Middle frontal gyrus (tissue), 1 donor: ENCODE measurements around the gene MAP3K7CL.

Source experiments
- DNase-seq: peaks from one replicate; pipeline ENCODE4 v3.0.0-alpha.2; 2015; ENCODE audit warnings: low spot score; ENCODE audit errors: extremely low spot score

MAP3K7CL gene, protein sequence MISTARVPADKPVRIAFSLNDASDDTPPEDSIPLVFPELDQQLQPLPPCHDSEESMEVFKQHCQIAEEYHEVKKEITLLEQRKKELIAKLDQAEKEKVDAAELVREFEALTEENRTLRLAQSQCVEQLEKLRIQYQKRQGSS

DNA sequence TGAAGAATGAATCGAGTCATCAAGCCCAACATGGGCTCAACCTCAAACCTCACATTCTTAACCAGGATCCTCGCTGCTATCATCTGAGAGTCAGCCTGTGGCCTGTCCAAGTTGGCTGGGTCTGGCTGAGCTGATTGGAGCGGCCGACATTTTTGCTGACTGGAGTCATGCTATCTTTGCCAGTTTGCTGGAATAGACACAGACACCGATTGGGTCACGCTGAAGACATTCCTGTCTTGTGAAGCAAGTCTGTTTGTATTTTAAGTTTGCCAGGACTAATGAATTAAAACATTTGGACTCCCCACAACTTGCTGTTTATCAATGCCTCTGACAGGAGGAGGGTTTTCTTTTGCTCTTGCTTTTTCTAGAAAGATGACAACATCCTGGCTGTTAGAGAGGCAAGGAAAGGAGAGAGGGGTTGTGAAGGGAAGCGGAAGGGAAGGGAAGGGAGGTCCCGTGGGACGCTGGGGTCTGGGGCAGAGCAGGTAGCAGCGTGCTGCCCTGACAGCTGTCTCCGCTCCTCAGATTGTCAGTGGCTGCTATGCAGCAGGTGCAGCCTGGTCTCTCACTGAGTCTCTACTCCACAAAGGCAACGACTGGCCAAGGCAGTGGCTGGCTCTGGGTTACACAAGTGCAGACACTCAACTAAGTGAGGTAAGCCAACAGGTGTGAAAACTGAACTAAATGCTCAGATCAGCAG, at the start of gene MAP3K7CL:
MAP3K7CL (plus strand) TSS at position 375 of the 700 bp plus-strand sequence. CDS start 2,701 bp downstream, outside the sequence.
- DNase-seq: no peak

- DNase-seq: no peak
Measured at GRCh38 chr21:29082046-29082815, 48.2 kb upstream of the MAP3K7CL start.

DNA sequence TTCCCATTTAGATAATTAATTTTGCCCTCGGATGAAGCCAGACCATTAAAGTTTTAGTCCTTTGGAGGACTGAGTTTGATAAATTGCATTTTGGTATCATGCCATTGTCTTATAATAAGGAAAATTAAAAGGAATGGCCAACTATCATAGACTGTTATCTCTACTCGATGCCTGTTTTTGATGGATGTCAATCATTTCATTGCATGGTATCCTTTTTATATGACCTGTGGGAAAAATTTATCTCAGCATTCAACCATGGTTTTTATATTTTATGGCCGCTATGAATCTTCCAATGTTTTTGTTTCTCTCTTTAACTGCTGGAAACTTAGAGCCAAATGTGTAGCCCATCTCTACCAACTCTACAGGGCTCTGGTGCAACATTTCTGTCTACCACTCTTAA, 47.1 kb upstream of the MAP3K7CL start:
- no peak for DNase-seq

DNA sequence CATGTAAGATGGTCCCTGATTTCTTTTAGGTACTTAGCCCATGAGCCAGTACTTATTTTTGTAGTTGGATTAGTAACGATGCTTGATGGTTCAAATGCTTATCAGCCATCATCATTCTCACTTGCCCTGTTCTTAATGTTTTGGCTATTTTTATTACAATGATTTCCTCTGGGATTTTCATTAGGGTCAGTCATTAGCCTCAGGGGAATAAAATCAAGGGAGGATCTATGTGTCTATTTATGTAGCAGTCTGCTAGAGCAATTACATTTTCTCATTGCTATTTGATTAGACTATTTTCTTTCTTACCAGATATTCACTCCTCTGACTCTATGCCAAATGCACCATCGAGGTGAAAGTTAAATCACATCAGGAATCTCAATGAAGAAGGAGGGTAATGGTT, 46.1 kb upstream of the MAP3K7CL start:
- no peak for DNase-seq

DNA sequence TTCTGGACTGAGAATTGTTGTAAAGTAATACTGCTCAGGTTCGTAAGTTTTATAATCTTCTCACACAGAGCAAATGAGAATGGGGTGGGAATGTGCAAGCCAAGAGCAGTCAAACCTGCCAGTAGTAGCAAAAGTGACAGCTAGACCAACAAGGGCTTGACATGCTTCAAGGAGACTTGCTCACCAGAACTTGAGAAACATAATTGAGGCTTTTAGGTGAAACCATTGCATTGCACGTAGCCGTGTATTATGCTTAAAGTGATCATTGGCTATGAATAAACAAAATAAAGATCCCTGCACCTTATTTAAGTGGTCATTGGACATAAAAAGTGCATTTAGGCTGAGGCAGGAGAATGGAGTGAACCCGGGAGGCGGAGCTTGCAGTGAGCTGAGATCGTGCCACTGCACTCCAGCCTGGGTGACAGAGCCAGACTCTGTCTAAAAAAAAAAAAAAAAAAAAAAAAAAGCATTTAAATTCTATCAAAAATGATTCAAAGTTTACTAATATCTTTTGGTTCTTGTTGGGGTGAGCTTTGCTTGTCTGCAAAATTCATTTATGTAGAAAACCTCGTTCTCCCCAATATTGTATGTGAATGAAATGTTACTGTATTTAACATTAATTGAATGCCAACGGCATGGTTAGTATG, 45.2 kb upstream of the MAP3K7CL start:
- DNase-seq: no peak

- DNase-seq: no peak
Measured at GRCh38 chr21:29091033-29091432, 39.4 kb upstream of the MAP3K7CL start.

GRCh38 chr21:29092102-29092959, 38.1 kb upstream of the MAP3K7CL start:
- no peak for DNase-seq

GRCh38 chr21:29096218-29097015, 34.0 kb upstream of the MAP3K7CL start:
- no peak for DNase-seq

DNA sequence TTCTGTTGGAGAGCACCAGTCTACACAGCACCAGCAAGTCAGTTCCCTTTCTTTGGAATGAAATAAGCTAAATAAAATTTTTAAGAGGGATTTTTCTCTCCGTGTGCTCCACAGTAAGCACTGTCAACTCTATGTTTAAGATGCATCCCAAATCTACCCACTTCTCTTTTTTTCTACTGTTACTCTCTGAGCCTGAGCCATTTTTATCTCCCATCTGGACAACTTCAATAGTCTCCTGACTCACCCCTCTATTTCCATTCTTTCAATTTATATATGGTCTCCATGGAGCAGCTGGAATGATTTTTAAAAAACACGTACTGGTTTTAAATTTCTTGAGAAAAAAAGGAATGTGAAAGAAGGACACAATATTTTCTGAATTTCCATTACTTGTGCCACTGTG, 32.3 kb upstream of the MAP3K7CL start:
- DNase-seq: no peak

GRCh38 chr21:29102791-29103257, 27.6 kb upstream of the MAP3K7CL start:
- DNase-seq: no peak

- no peak for DNase-seq
Measured at GRCh38 chr21:29104239-29104708, 26.2 kb upstream of the MAP3K7CL start.

- DNase-seq: no peak
Measured at GRCh38 chr21:29105218-29105617, 25.2 kb upstream of the MAP3K7CL start.

- no peak for DNase-seq
Measured at GRCh38 chr21:29114765-29115500, 15.5 kb upstream of the MAP3K7CL start.

- DNase-seq: no peak
Measured at GRCh38 chr21:29115899-29116298, 14.5 kb upstream of the MAP3K7CL start.

GRCh38 chr21:29117372-29117955, 13.0 kb upstream of the MAP3K7CL start:
- no peak for DNase-seq

GRCh38 chr21:29121759-29122158, 8.7 kb upstream of the MAP3K7CL start:
- no peak for DNase-seq

DNA sequence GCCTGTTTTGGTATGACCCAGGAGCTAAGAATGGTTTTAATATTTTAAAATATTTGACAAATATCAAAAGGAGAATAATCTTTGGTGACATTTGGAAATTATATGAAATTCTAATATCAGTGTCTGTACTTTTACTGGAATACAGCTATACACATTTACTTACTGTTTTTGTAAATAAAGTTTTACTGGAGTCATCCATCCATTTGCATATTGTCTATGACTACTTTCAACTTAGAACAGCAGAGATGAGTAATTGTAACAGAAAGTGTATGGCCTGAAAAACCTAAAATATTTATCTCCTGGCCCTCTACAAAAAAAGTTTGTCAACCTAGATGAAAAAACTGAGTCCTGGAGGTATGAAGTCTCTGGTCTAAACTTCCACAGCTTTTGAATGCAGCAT, 5.8 kb upstream of the MAP3K7CL start:
- DNase-seq: no peak

GRCh38 chr21:29125191-29125590, 5.3 kb upstream of the MAP3K7CL start:
- no peak for DNase-seq

DNA sequence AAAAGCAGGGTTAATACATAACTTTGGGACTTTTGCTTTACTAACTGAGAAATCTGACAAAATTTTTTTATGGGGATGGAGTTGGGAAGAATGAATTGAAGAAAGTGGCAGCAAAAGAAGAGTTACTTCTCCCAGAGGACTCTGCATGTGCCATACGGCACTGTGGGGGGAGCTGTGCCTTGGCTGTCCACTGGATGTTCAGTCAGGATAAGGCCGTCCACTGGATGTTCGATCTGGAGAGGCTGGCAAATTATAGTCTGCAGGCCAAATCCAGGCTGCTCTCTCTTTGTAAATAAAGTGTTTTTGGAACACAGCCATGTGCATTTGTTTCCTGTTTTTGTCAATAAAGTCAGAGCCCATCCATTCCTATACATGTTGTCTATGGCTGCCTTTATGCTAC, 4.5 kb upstream of the MAP3K7CL start:
- no peak for DNase-seq
